NCI-H446 (cell line): ENCODE data around the gene ERCC2.
"Not testable (repeated sequence)": the region's sequence is repeated elsewhere in the genome, so short reads cannot be mapped to it uniquely, and the experiment has no call there.

Experiments
- DNase-seq, 2 experiments: peaks; one replicate each; lab custom pipeline; 2025; lab: John Stamatoyannopoulos, UW

Gene ERCC2

GRCh38 chr19:45370410-45371204 lies at the start of gene ERCC2:
ERCC2 (minus strand) TSS chr19:45370573; CDS start chr19:45370540, 33 bp downstream.
- DNase-seq, result peak; percentile 99 to 100

- no peak for DNase-seq
Observed at GRCh38 chr19:45419895-45420294, 49.5 kb upstream of the ERCC2 start.

GRCh38 chr19:45419396-45419795 lies 49.0 kb upstream of the ERCC2 start:
- peak in 1 of 2 experiments; percentile 25 for DNase-seq

GRCh38 chr19:45418802-45419201 lies 48.4 kb upstream of the ERCC2 start:
- DNase-seq, result no peak

- DNase-seq, result no peak
Observed at GRCh38 chr19:45417151-45417550, 46.8 kb upstream of the ERCC2 start.

- DNase-seq, result no peak
Observed at GRCh38 chr19:45414468-45414867, 44.1 kb upstream of the ERCC2 start.

- DNase-seq, result no peak
Observed at GRCh38 chr19:45413497-45413896, 43.1 kb upstream of the ERCC2 start.

GRCh38 chr19:45410330-45410729 lies 40.0 kb upstream of the ERCC2 start:
- DNase-seq, result not testable (repeated sequence)

GRCh38 chr19:45409557-45409920 lies 39.2 kb upstream of the ERCC2 start:
- no peak for DNase-seq

GRCh38 chr19:45408830-45409556 lies 38.6 kb upstream of the ERCC2 start:
- no peak for DNase-seq

- no peak for DNase-seq
Observed at GRCh38 chr19:45408121-45408520, 37.7 kb upstream of the ERCC2 start.

GRCh38 chr19:45407585-45407984 lies 37.2 kb upstream of the ERCC2 start:
- not testable (repeated sequence) for DNase-seq

GRCh38 chr19:45407091-45407375 lies 36.7 kb upstream of the ERCC2 start:
- no peak for DNase-seq

GRCh38 chr19:45406226-45407090 lies 36.1 kb upstream of the ERCC2 start, which contains the start of gene POLR1G:
POLR1G (plus strand) TSS chr19:45406644; CDS start chr19:45406697, 53 bp downstream.
- DNase-seq, result peak; percentile 93 to 96

GRCh38 chr19:45405435-45406225 lies 35.3 kb upstream of the ERCC2 start:
- peak; percentile 95 to 96 for DNase-seq

- peak; percentile 80 to 82 for DNase-seq
Observed at GRCh38 chr19:45404557-45405434, 34.4 kb upstream of the ERCC2 start, which contains the start of gene PPP1R13L. PPP1R13L (minus strand) TSS chr19:45405069; CDS start chr19:45398318, 6,751 bp downstream.

- DNase-seq, result no peak
Observed at GRCh38 chr19:45403781-45404556, 33.6 kb upstream of the ERCC2 start.

- DNase-seq, result no peak
Observed at GRCh38 chr19:45403272-45403671, 32.9 kb upstream of the ERCC2 start.

- no peak for DNase-seq
Observed at GRCh38 chr19:45402298-45403061, 32.1 kb upstream of the ERCC2 start.
